BJ (cell line): Measurements from ENCODE around the gene CCDC33. TPM values are rescaled to one million over a fixed set of nuclear protein-coding genes. Genes with fewer than 3 reads are reported as not detected.

Experiments used
- CTCF ChIA-PET: fragments of 350-600 bp; formaldehyde crosslinking; extraction: SDS; loops from one replicate; lab custom pipeline; 2021; ENCODE audit warnings: antibody characterized with exemption, inconsistent platforms; lab: Yijun Ruan, JAX
- POLR2A ChIA-PET: fragments of 300-600 bp; sonication (Branson Sonifier 250); formaldehyde crosslinking; extraction: SDS; loops from one replicate; lab custom pipeline; 2021; ENCODE audit warnings: antibody characterized with exemption; lab: Charles Lee
- DNase-seq: peaks from one replicate; pipeline ENCODE4 v3.0.0-alpha.2; 2011; ENCODE audit warnings: low read depth
- H3K27me3 ChIP-seq: 2 replicates; pipeline ENCODE4 v1.6.0; 2011; ENCODE audit warnings: low read length; ENCODE audit not compliant: control insufficient read depth, insufficient read depth
- H3K36me3 ChIP-seq: 2 replicates; pipeline ENCODE4 v1.5.1; 2011; ENCODE audit warnings: low read length; ENCODE audit not compliant: control insufficient read depth, insufficient read depth
- H3K4me3 ChIP-seq: 2 replicates; pipeline ENCODE4 v1.5.1; 2011; ENCODE audit warnings: low read depth, mild to moderate bottlenecking, control low read depth, low read length
- CTCF ChIP-seq: IDR thresholded peaks from 2 replicates; pipeline ENCODE4 v1.5.1; 2011; ENCODE audit warnings: low read depth, mild to moderate bottlenecking, control low read depth, inconsistent platforms, low read length, moderate library complexity; ENCODE audit not compliant: insufficient read depth
- polyA plus RNA-seq: library from polyadenylated mRNA; depleted of rRNA; stranded (reverse); fragments of >200 nt; gene quantifications from 2 replicates; pipeline ENCODE4 v1.2.3, GENCODE V29; 2011

Gene CCDC33
- polyA plus RNA-seq, 1 experiment, result 0.26 TPM

GRCh38 chr15:74207652-74208440 is 28.3 kb upstream of the CCDC33 start:
- no peak for DNase-seq
- H3K36me3 ChIP-seq, result no peaks in the 10 kb centered on the region
- H3K4me3 ChIP-seq, result no peak overlapping the region
- TF ChIP-seq CTCF, result no peak
- ChIA-PET POLR2A (no interaction called here), CTCF (no interaction called here)
- no peaks in the 10 kb centered on the region for H3K27me3 ChIP-seq

GRCh38 chr15:74208496-74208895 is 27.6 kb upstream of the CCDC33 start:
- no peaks in the 10 kb centered on the region for H3K36me3 ChIP-seq
- no peak for DNase-seq
- ChIA-PET POLR2A (no interaction called here), CTCF (interaction anchor here (0.9 kb wide), 1 partner anchor 33 kb away, joined by 3 read pairs; no protein-coding TSS in a partner anchor)
- H3K4me3 ChIP-seq, result no peak overlapping the region
- H3K27me3 ChIP-seq, result no peaks in the 10 kb centered on the region
- no peak for TF ChIP-seq CTCF

- Histone ChIP-seq H3K4me3 (no peak overlapping the region), H3K36me3 (no peaks in the 10 kb centered on the region), H3K27me3 (no peaks in the 10 kb centered on the region)
- ChIA-PET CTCF (interaction anchor here (0.9 kb wide), 1 partner anchor 32 kb away, joined by 3 read pairs; no protein-coding TSS in a partner anchor), POLR2A (no interaction called here)
- no peak for DNase-seq
- no peak for TF ChIP-seq CTCF
Observed at GRCh38 chr15:74208901-74209559, 27.1 kb upstream of the CCDC33 start.

DNA sequence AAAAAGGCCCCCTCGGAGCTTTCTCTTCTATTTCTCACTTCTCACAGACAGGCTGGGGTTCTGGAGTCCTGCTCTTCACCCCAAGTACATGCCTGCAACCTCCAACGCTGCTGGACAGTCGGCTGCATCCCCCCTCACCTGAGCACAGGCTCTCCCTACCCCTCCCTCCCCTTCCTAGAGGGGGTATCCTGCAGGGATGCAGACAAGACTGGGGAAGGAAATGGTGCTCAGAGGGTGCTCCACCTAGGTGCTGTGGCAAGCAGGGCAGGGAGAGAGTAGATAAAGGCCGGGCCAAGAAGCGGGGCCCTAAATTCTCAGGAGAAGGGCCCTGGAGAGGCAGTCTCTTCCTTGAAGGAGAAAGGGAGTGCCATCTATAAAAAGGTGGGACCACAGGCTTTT is 26.6 kb upstream of the CCDC33 start:
- ChIA-PET POLR2A (no interaction called here), CTCF (no interaction called here)
- Histone ChIP-seq H3K27me3 (no peaks in the 10 kb centered on the region), H3K4me3 (no peak overlapping the region), H3K36me3 (no peaks in the 10 kb centered on the region)
- no peak for DNase-seq
- no peak for TF ChIP-seq CTCF

DNA sequence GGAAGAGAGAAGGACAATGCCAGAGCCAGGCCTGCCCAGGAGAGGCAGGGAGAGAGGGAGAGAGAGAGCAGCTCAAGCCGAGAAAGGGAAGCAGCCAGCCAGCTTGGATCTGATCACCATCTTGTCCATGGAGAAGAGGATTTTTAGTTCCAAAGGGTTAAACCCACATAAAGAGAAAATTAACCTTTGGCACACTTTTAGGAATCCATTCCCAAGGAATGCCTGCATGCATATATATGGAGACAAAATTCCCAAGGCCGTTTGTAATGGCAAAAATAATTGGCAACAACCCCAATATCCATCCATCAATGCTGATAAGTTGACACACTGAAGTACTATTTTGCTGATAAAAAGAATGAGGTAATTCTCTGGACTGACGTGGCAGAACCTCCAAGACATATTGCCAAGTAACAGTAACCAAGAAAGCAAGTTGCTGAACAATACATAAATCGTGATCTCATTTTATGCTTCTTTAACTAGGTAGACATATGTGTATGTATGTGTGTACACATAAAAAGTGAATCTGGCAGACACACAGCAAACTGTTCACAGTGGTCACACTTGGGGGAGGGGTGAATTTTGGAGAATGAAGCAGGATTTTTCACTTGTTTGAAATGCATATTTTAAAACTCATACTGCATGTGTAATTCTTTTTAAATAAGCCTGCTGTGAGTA is 26.0 kb upstream of the CCDC33 start:
- no peak for TF ChIP-seq CTCF
- Histone ChIP-seq H3K4me3 (no peak overlapping the region), H3K27me3 (no peaks in the 10 kb centered on the region), H3K36me3 (no peaks in the 10 kb centered on the region)
- CTCF ChIA-PET, result interaction anchor here (0.9 to 1.3 kb wide), 2 partner anchors 10 to 112 kb away, joined by 3 read pairs; no protein-coding TSS in a partner anchor
- POLR2A ChIA-PET, result no interaction called here
- no peak for DNase-seq
